Glomerular endothelial cell (primary cell): ENCODE results near the gene RREB1. TPM values are rescaled to one million over a fixed set of nuclear protein-coding genes. Genes with fewer than 3 reads are reported as not detected.

Experiments
- DNase-seq: peaks from one replicate; pipeline ENCODE4 v3.0.0-alpha.2; 2011; ENCODE audit warnings: low read depth, low spot score; ENCODE audit errors: extremely low read depth
- total RNA-seq: library from RNA; depleted of rRNA; stranded (reverse); fragments of >200 nt; gene quantifications from 2 replicates; pipeline ENCODE4 v1.2.3, GENCODE V29; 2015

The RREB1 gene
- total RNA-seq, 1 donor from 2014 or later = 39.4 TPM

GRCh38 chr6:7161845-7162244, 54.1 kb downstream of the RREB1 start:
- DNase-seq = no peak

- no peak for DNase-seq
These were observed 55.9 kb downstream of the RREB1 start for GRCh38 chr6:7163661-7164071.

GRCh38 chr6:7164536-7165001, 56.8 kb downstream of the RREB1 start:
- no peak for DNase-seq

- no peak for DNase-seq
These were observed 57.5 kb downstream of the RREB1 start for GRCh38 chr6:7165002-7165889.

GRCh38 chr6:7165890-7166267, 58.1 kb downstream of the RREB1 start:
- DNase-seq = no peak

- DNase-seq = no peak
These were observed 58.9 kb downstream of the RREB1 start for GRCh38 chr6:7166410-7167293.

GRCh38 chr6:7169296-7169721, 61.5 kb downstream of the RREB1 start:
- no peak for DNase-seq

GRCh38 chr6:7170117-7170732, 62.5 kb downstream of the RREB1 start:
- no peak for DNase-seq

- DNase-seq = no peak
These were observed 63.4 kb downstream of the RREB1 start for GRCh38 chr6:7171119-7171518.

GRCh38 chr6:7171733-7172132, 64.0 kb downstream of the RREB1 start:
- DNase-seq = no peak

- no peak for DNase-seq
These were observed 64.9 kb downstream of the RREB1 start for GRCh38 chr6:7172649-7173048.

GRCh38 chr6:7173843-7174503, 66.2 kb downstream of the RREB1 start:
- DNase-seq = no peak

GRCh38 chr6:7175462-7175861, 67.7 kb downstream of the RREB1 start:
- DNase-seq = no peak

GRCh38 chr6:7176208-7176607, 68.4 kb downstream of the RREB1 start:
- no peak for DNase-seq

- no peak for DNase-seq
These were observed 70.5 kb downstream of the RREB1 start for GRCh38 chr6:7178280-7178679.

- no peak for DNase-seq
These were observed 73.0 kb downstream of the RREB1 start for GRCh38 chr6:7180751-7181150.

- no peak for DNase-seq
These were observed 75.9 kb downstream of the RREB1 start for GRCh38 chr6:7183707-7184106.

GRCh38 chr6:7184502-7184901, 76.7 kb downstream of the RREB1 start:
- DNase-seq = no peak

- DNase-seq = no peak
These were observed 77.8 kb downstream of the RREB1 start for GRCh38 chr6:7185561-7185960.

- DNase-seq = no peak
These were observed 80.7 kb downstream of the RREB1 start for GRCh38 chr6:7188492-7188891.
